Upper lobe of right lung (tissue), 1 donor: ENCODE data around the gene SEMA4C. TPM values are rescaled to one million over a fixed set of nuclear protein-coding genes. Genes with fewer than 3 reads are reported as not detected.

Experiments
- ATAC-seq: fragments of 200-7000 bp; cut with Tn5 transposase; one replicate; pipeline ENCODE4 v1.9.1; 2020; ENCODE audit warnings: mild to moderate bottlenecking, moderate library complexity
- DNase-seq: peaks from one replicate; pipeline ENCODE4 v3.0.0-alpha.2; 2020
- H3K27ac ChIP-seq: fragments of 200-600 bp; one replicate; pipeline ENCODE4 v1.8.0; 2022
- H3K27me3 ChIP-seq: fragments of 200-600 bp; one replicate; pipeline ENCODE4 v1.8.0; 2022; ENCODE audit warnings: mild to moderate bottlenecking
- H3K36me3 ChIP-seq: fragments of 200-600 bp; one replicate; pipeline ENCODE4 v1.8.0; 2022
- H3K4me1 ChIP-seq: fragments of 200-600 bp; one replicate; pipeline ENCODE4 v1.8.0; 2022
- H3K4me3 ChIP-seq: fragments of 200-600 bp; one replicate; pipeline ENCODE4 v1.8.0; 2022; ENCODE audit warnings: mild to moderate bottlenecking
- H3K9me3 ChIP-seq: fragments of 200-600 bp; one replicate; pipeline ENCODE4 v1.8.0; 2022
- intact Hi-C: fragments of 100-400 bp; cut with DNase I; formaldehyde crosslinking; loops from one replicate; pipeline ENCODE4 v1.11.0; 2022
- total RNA-seq: library from RNA; stranded (reverse); fragmentation: NEBNext Ultra II Directional; extraction: Animal tissue kit (Norgen Biotek cat#: 25700); gene quantifications from one replicate; pipeline ENCODE4 v1.2.1, GENCODE V29; 2021
- TF ChIP-seq, protein P1 (sequence below): fragments of 200-600 bp; IDR thresholded peaks from one replicate; pipeline ENCODE4 v1.8.0; 2022; ENCODE audit warnings: antibody characterized with exemption
- donor health status: DM: no; HTN: yes; CAD: no; lungs with severe emphysema.

Gene SEMA4C
- total RNA-seq, 1 donor from 2014 or later = 37.7 TPM

DNA sequence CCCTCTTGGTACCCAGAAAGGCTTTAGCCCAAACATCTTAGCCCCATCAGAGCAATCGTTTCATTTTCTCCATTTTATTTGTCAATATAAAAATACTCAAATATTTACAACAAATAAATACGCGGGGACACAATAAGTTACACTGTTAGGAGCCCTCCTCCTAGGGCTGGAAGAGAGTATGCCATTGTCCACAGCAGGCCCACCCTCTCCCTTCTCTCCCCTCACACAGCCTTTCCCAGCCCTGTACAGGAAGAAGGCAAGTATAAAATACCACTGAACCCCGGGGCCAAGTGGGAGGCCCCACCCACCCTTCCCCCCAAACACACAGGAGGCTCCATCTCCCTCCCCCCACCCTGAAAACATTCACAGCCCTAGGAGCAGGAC lies 10.2 kb downstream of the SEMA4C start:
- Histone ChIP-seq H3K27me3 (no peaks in the 10 kb centered on the region), H3K27ac (no peak overlapping the region), H3K9me3 (no peaks in the 10 kb centered on the region), H3K4me3 (no peak overlapping the region), H3K4me1 (peaks cover 18% of the 10 kb centered on the region), H3K36me3 (peaks cover 48% of the 10 kb centered on the region)
- DNase-seq (no peak), ATAC-seq (no peak)
- intact Hi-C loops = no loop called here
- TF ChIP-seq, protein P1, sequence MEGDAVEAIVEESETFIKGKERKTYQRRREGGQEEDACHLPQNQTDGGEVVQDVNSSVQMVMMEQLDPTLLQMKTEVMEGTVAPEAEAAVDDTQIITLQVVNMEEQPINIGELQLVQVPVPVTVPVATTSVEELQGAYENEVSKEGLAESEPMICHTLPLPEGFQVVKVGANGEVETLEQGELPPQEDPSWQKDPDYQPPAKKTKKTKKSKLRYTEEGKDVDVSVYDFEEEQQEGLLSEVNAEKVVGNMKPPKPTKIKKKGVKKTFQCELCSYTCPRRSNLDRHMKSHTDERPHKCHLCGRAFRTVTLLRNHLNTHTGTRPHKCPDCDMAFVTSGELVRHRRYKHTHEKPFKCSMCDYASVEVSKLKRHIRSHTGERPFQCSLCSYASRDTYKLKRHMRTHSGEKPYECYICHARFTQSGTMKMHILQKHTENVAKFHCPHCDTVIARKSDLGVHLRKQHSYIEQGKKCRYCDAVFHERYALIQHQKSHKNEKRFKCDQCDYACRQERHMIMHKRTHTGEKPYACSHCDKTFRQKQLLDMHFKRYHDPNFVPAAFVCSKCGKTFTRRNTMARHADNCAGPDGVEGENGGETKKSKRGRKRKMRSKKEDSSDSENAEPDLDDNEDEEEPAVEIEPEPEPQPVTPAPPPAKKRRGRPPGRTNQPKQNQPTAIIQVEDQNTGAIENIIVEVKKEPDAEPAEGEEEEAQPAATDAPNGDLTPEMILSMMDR = no peak

DNA sequence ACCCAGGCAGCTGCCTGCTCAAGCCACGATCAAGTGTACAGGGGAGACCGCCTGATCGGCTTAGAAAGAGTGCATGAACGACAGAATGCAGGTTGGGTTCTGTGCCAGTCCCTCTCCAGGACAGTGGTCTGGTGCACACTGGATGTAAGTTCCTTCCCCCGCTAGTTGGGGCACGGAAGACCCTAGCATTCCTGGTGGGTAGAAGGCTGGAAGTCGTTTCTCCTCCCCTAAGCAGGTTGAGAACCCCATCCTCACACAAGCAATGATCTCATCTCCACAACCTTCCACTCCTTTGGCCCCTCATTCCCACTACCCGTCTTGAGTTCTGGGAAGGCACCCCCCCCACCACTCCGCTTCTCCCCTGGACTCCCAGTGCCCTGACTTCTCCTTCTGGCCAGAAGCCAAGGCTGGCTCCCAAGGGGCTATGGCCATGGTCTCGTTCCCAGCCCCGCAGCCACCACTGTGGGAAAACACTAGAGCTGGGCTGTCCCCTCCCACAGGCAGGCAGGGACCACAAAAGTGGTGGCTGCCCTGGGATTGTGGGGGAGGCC lies 10.7 kb downstream of the SEMA4C start:
- Histone ChIP-seq H3K4me1 (peaks cover 15% of the 10 kb centered on the region), H3K4me3 (no peak overlapping the region), H3K27me3 (no peaks in the 10 kb centered on the region), H3K36me3 (peaks cover 43% of the 10 kb centered on the region), H3K27ac (peak overlapping the region; percentile 59), H3K9me3 (no peaks in the 10 kb centered on the region)
- no peak for DNase-seq
- intact Hi-C loops = no loop called here
- no peak for ATAC-seq
- TF ChIP-seq, protein P1 = no peak

DNA sequence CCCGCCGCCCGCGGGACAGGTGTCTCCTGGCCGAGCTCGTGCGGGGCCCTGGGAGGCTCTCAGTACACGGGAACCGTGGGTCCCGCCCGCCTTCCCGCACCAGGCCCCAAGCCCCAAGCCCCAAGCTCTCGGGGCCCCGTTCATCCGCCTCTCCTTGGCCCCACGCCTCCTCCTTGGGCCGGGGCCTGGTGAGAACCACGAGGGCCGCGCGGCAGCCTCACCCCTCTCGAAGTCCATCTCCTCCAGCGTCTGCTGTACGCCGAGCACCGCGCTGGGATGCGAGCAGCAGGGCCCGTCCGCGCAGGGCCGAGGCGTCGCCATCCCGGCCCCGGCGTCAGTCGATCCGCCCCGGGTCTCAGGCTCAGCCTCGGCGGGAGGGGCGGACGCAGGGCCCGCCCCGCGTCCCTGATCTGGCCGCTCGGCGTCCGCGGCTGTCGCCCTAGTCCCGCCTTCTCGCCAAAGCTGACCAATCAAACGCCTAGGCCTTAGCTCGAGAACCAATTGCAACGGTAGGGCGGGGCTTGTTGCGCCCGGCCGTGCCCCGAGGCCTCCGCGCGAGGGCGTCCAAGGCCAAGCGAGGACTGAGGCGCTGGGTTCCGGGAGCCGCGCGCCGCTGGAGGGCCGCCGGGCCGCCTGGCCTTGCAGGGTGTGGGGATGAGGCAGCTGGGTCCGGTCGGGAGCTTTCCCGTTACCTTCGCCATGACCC lies 12.1 kb downstream of the SEMA4C start, which contains the start of gene ANKRD39:
Gene ANKRD39, minus strand, starts transcription at position 350 of the 706 bp plus-strand sequence. Its CDS starts 29 bp downstream, at position 321.
- Histone ChIP-seq H3K27me3 (no peaks in the 10 kb centered on the region), H3K4me1 (peaks cover 15% of the 10 kb centered on the region), H3K9me3 (no peaks in the 10 kb centered on the region), H3K36me3 (peaks cover 41% of the 10 kb centered on the region), H3K4me3 (peak within 1 kb of the TSS; percentile 84), H3K27ac (peak within 1 kb of the TSS; percentile 76)
- TF ChIP-seq, protein P1 = peak; percentile 84
- intact Hi-C loops = no loop called here
- DNase-seq = peak; percentile 98
- peak; percentile 97 for ATAC-seq

DNA sequence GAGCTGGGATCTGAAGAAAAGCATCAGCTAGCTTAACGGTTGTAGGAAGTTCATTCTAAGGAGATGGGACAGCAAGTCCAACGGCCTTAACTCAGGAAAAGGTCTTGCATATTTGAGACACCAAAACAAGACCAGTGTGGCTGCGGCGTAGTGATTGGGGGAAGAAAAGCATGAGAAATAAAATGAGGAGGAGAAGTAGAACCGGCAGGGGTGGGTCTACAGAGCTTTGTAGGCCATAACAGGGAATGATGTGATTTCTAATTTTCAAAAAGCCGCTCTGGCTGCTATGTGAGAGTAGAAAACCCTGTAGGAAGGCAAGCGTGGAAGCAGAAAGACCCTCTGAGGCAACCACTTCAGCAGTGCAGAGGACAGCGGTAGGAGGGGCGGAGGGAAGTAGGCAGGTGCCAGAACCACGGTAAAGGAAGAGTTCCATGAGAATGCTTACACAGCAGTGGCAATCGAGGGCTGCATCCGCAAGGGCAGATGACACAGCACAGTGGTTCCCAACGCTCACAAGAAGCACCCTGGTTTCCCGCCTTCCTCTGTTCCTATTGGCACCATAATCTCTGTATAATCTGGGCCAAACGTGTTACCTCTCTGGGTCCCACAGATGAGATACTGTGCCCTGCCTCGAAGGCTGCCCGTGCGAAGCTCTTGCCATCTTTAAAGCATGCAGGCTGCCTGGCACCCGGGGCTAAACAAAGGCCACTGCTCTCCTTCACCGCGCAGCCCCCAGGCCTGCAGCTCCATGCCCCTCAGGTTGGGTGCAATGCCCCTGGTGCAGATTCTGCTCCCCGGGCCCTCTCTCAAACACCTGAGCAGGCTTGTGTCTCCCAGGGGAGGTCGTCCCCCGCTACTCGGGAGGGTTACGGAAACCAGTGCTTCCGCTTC lies 12.9 kb downstream of the SEMA4C start:
- peaks cover 15% of the 10 kb centered on the region for H3K4me1 ChIP-seq
- intact Hi-C loops = no loop called here
- TF ChIP-seq, protein P1 = no peak
- no peak for ATAC-seq
- H3K27me3 ChIP-seq = no peaks in the 10 kb centered on the region
- peak overlapping the region; percentile 84 for H3K4me3 ChIP-seq
- H3K9me3 ChIP-seq = no peaks in the 10 kb centered on the region
- no peak for DNase-seq
- H3K27ac ChIP-seq = peak overlapping the region; percentile 76
- H3K36me3 ChIP-seq = peaks cover 37% of the 10 kb centered on the region

DNA sequence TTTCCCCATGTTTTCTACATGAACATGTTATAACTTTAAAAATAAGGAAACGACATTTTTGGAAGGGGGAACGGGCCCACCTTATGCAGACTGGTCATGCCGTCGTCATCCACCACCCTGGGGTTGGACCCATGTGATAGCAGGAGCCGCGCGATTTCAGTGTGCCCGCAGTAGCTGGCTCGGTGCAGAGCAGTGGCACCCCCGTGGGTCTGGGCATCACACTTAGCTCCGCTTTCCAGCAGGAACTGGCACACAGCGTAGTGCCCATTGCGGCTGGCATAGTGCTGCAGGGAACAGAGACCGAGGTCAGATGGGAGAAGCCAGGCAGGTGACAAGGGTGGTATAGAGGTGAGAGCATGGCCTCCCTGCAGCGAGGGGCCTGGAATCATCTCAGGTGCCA lies 16.6 kb downstream of the SEMA4C start:
- Histone ChIP-seq H3K9me3 (no peaks in the 10 kb centered on the region), H3K27ac (no peak overlapping the region), H3K4me1 (peaks cover 7% of the 10 kb centered on the region), H3K4me3 (no peak overlapping the region), H3K36me3 (peaks cover 51% of the 10 kb centered on the region), H3K27me3 (no peaks in the 10 kb centered on the region)
- DNase-seq (no peak), ATAC-seq (no peak)
- intact Hi-C loops = no loop called here
- TF ChIP-seq, protein P1 = no peak
